K562 (cell line): ENCODE data around the gene HPGDS. TPM values are rescaled to one million over a fixed set of nuclear protein-coding genes. Genes with fewer than 3 reads are reported as not detected.

Experiments
- ATAC-seq: fragments of 200-7000 bp; cut with Tn5 transposase; 3 replicates; pipeline ENCODE4 v1.9.1; 2020; ENCODE audit warnings: moderate library complexity
- BruUV-seq: library from RNA; stranded (reverse); fragments of 400-500 nt; replicated peaks from 2 replicates; lab custom pipeline; 2021; lab: Mats Ljungman, UMichigan
- CTCF ChIA-PET: fragments of 300-600 bp; formaldehyde crosslinking; extraction: SDS; loops from one replicate; lab custom pipeline; 2021; ENCODE audit warnings: low intra/inter-chr PET ratio; lab: Yijun Ruan, JAX
- POLR2A ChIA-PET: fragments of 300-600, 350-650 bp; sonication (Branson Sonifier 250); formaldehyde crosslinking; extraction: SDS; loops from one replicate; lab custom pipeline; 2021; ENCODE audit warnings: antibody characterized with exemption, inconsistent platforms; lab: Yijun Ruan, JAX
- DNase-seq, 4 experiments: peaks; one replicate each; pipeline versions ENCODE4 v3.0.0 to v3.0.0-alpha.2; 2011 to 2018; ENCODE audit warnings: low spot score in 3 of 4, mixed read lengths in 3 of 4; ENCODE audit errors: extremely low read depth in 1 of 4
- FAIRE-seq: peaks from 2 replicates; lab custom pipeline; 2011; peaks lifted over from hg19 to GRCh38; lab: Jason Lieb, UNC
- H2AFZ ChIP-seq: 2 replicates; pipeline ENCODE4 v1.6.0; 2011; ENCODE audit warnings: low read depth, low read length, control low read depth, inconsistent platforms
- H3K27ac ChIP-seq: fragments of 200-600 bp; 3 replicates; pipeline ENCODE4 v1.8.0; 2011; ENCODE audit warnings: low read depth, mild to moderate bottlenecking, control low read depth, inconsistent platforms, low read length, moderate library complexity, mixed read lengths; ENCODE audit errors: extremely low read depth
- H3K27me3 ChIP-seq, 2 experiments: fragments of 300-600 bp in 1 of 2; 2 replicates in 1 of 2; 3 replicates in 1 of 2; pipeline versions ENCODE4 v1.6.0 to v1.8.0; 2011; ENCODE audit warnings: inconsistent platforms in 2 of 2, low read length in 2 of 2, mild to moderate bottlenecking in 1 of 2, mixed read lengths in 1 of 2, moderate library complexity in 1 of 2; ENCODE audit not compliant: control insufficient read depth in 2 of 2, insufficient read depth in 2 of 2
- H3K36me3 ChIP-seq: fragments of 300-600 bp; 3 replicates; pipeline ENCODE4 v1.8.0; 2011; ENCODE audit warnings: mild to moderate bottlenecking, low read length, inconsistent platforms; ENCODE audit not compliant: control insufficient read depth, insufficient read depth
- H3K4me1 ChIP-seq, 2 experiments: fragments of 200-600 bp in 1 of 2; replicated peaks in 1 of 2; 2 replicates in 1 of 2; 3 replicates in 1 of 2; pipeline versions ENCODE4 v1.5.1 to v1.8.0; 2011; ENCODE audit warnings: inconsistent platforms in 2 of 2, low read length in 2 of 2, mild to moderate bottlenecking in 1 of 2, mixed read lengths in 1 of 2, moderate library complexity in 1 of 2; ENCODE audit not compliant: control insufficient read depth in 2 of 2, insufficient read depth in 2 of 2
- H3K4me2 ChIP-seq: 2 replicates; pipeline ENCODE4 v1.6.1; 2011; ENCODE audit warnings: low read length, control low read depth, inconsistent platforms, mixed read lengths; ENCODE audit not compliant: insufficient read depth
- H3K4me3 ChIP-seq: fragments of 200-600 bp; sonication (generic), shearing (Covaris generic); 2 replicates; pipeline ENCODE4 v1.5.1; 2016; ENCODE audit warnings: control low read depth, inconsistent platforms
- H3K79me2 ChIP-seq: fragments of 200-600 bp; 3 replicates; pipeline ENCODE4 v1.8.0; 2011; ENCODE audit warnings: low read length, inconsistent platforms; ENCODE audit not compliant: control insufficient read depth, insufficient read depth
- H3K9ac ChIP-seq, 2 experiments: 2 replicates each; pipeline versions ENCODE4 v1.6.0 to v1.6.1; 2011; ENCODE audit warnings: low read depth in 2 of 2, low read length in 2 of 2, control low read depth in 1 of 2, inconsistent platforms in 1 of 2, mild to moderate bottlenecking in 1 of 2, mixed read lengths in 1 of 2; ENCODE audit not compliant: insufficient read depth in 1 of 2
- H3K9me1 ChIP-seq: one replicate; pipeline ENCODE4 v1.6.0; 2011; ENCODE audit warnings: inconsistent platforms, mild to moderate bottlenecking, low read length, moderate library complexity; ENCODE audit not compliant: control insufficient read depth, insufficient read depth
- H3K9me3 ChIP-seq: replicated peaks from 2 replicates; pipeline ENCODE4 v1.5.1; 2011; ENCODE audit warnings: low read depth, low read length, inconsistent platforms; ENCODE audit not compliant: control insufficient read depth, insufficient read depth
- H4K20me1 ChIP-seq: replicated peaks from 2 replicates; pipeline ENCODE4 v1.6.1; 2011; ENCODE audit warnings: low read length, inconsistent platforms, mixed read lengths; ENCODE audit not compliant: control insufficient read depth, insufficient read depth
- HMG20B ChIP-seq: fragments of 250-450 bp; sonication (Bioruptor Pico); IDR thresholded peaks from 2 replicates; pipeline ENCODE4 v1.5.0; 2021; ENCODE audit warnings: mild to moderate bottlenecking
- HMGN3 ChIP-seq: IDR thresholded peaks from 2 replicates; pipeline ENCODE4 v1.6.1; 2011; ENCODE audit warnings: borderline replicate concordance, low read depth, mild to moderate bottlenecking, mixed read lengths, low read length; ENCODE audit not compliant: insufficient read length; ENCODE audit errors: extremely low read depth
- MEF2A ChIP-seq: IDR thresholded peaks from 2 replicates; pipeline ENCODE4 v1.6.1; 2011; ENCODE audit warnings: low read depth, mild to moderate bottlenecking, low read length, moderate library complexity; ENCODE audit not compliant: control insufficient read depth
- NR2F6 ChIP-seq: fragments of 450-650 bp; formaldehyde crosslinking; IDR thresholded peaks from 2 replicates; pipeline ENCODE4 v1.4.0; 2020; ENCODE audit warnings: mild to moderate bottlenecking
- PRMT5 ChIP-seq: sonication (generic); formaldehyde crosslinking; IDR thresholded peaks from 2 replicates; pipeline ENCODE4 v1.5.0; 2020; ENCODE audit warnings: missing genetic modification reagents
- ZNF124 ChIP-seq: sonication (generic); formaldehyde crosslinking; IDR thresholded peaks from 2 replicates; pipeline ENCODE4 v1.8.1; 2022; ENCODE audit warnings: missing genetic modification reagents
- ZNF584 ChIP-seq: fragments of 200-800 bp; sonication (Bioruptor generic); IDR thresholded peaks from 2 replicates; pipeline ENCODE4 v1.6.1; 2016; ENCODE audit warnings: low read depth, mild to moderate bottlenecking, missing genetic modification characterization, missing compliant biosample characterization
- WGBS: fragments of 100-300 bp; shearing (Covaris generic); methylation state at CpG from one replicate; pipeline ENCODE4 v1.1.6; 2016; ENCODE audit warnings: low coverage, mixed read lengths; ENCODE audit not compliant: insufficient coverage; ENCODE audit errors: missing lambda C conversion rate; 5-methylcytosine and 5-hydroxymethylcytosine counted together
- in situ Hi-C: fragments of 300-500 bp; cut with MboI; formaldehyde crosslinking; loops from 4 replicates; pipeline ENCODE4 v1.15.0; 2018; ENCODE audit warnings: inconsistent platforms, mixed read lengths
- intact Hi-C: fragments of 100-400 bp; cut with micrococcal nuclease; formaldehyde crosslinking; loops from 2 replicates; pipeline ENCODE4 v1.14.2; 2022
- polyA plus RNA-seq, 8 experiments: library from polyadenylated mRNA; depleted of rRNA in 4 of 8; stranded (reverse) in 5 of 8; unstranded in 3 of 8; fragments of >200 nt; fragmentation: Nextera tagmentation in 2 of 8; fragmentation: Illumina TruSeq in 1 of 8; extraction: Ambion mirVana in 2 of 8; extraction: Trizol in 1 of 8; gene quantifications; 2 replicates each; pipeline versions ENCODE4 v1.2.1 to v1.2.3, GENCODE V29; 2011 to 2014; ENCODE audit warnings: inconsistent platforms in 1 of 8, missing spikeins in 1 of 8
- total RNA-seq, 7 experiments: library from RNA; depleted of rRNA in 6 of 7; stranded (reverse); fragments of >200 nt in 6 of 7; fragmentation: Illumina TruSeq in 2 of 7; extraction: Trizol in 2 of 7; gene quantifications; 2 replicates each; pipeline versions ENCODE4 v1.2.1 to v1.2.3, GENCODE V29; 2011 to 2021; ENCODE audit warnings: low replicate concordance in 1 of 7
- TF ChIP-seq, protein P1 (sequence below): fragments of 450-650 bp; IDR thresholded peaks from 2 replicates; pipeline ENCODE4 v1.6.1; 2016; ENCODE audit warnings: antibody characterized with exemption
- TF ChIP-seq, protein P2 (sequence below): fragments of 450-650 bp; IDR thresholded peaks from 2 replicates; pipeline ENCODE4 v1.6.1; 2016; ENCODE audit warnings: mild to moderate bottlenecking
- TF ChIP-seq, protein P3 (sequence below): fragments of 450-650 bp; IDR thresholded peaks from 2 replicates; pipeline ENCODE4 v1.6.1; 2016; ENCODE audit warnings: borderline replicate concordance
- TF ChIP-seq, protein P4 (sequence below): fragments of 200-400 bp; formaldehyde crosslinking; IDR thresholded peaks from 2 replicates; pipeline ENCODE4 v1.6.1; 2017; ENCODE audit warnings: mild to moderate bottlenecking, low read depth, low read length, moderate library complexity
- TF ChIP-seq, protein P5 (sequence below), 2 experiments: fragments of 450-650 bp in 1 of 2; sonication (generic) in 1 of 2; formaldehyde crosslinking; conservative IDR thresholded peaks; 2 replicates each; pipeline versions ENCODE4 v1.4.0 to v1.8.1; 2020 to 2022; ENCODE audit warnings: mild to moderate bottlenecking in 1 of 2, missing genetic modification reagents in 1 of 2

Gene HPGDS
- total and polyA plus RNA-seq, 9 of the 15 experiments (the other 6 are each of a cell fraction or from before 2014, with no cell fraction given), result 0.07 to 0.36 (median 0.14) TPM; not detected in 4

DNA sequence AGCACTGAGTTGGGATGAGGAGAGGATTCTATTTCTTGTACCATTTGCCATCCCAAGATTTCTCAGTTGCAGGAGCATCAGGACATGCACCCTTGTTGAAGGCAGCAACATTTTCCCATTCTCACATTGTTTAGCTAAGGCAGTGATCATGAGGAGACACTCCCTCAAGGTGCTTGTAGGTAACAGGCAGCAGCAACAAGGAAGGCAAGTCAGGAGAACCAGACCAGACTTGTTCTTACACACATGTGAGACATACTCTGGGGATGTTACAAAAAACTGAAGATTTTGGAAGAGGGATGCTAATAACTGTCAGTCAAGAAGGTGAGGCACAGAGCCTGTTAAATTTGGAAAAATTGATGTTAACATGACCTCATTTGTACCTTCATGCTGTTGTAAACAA lies 15.5 kb upstream of the HPGDS start (continued):
- TF ChIP-seq HMGN3 (no peak), PRMT5 (CRISPR knock-in tag) (no peak), HMG20B (CRISPR knock-in tag) (no peak)
- TF ChIP-seq, protein P1, sequence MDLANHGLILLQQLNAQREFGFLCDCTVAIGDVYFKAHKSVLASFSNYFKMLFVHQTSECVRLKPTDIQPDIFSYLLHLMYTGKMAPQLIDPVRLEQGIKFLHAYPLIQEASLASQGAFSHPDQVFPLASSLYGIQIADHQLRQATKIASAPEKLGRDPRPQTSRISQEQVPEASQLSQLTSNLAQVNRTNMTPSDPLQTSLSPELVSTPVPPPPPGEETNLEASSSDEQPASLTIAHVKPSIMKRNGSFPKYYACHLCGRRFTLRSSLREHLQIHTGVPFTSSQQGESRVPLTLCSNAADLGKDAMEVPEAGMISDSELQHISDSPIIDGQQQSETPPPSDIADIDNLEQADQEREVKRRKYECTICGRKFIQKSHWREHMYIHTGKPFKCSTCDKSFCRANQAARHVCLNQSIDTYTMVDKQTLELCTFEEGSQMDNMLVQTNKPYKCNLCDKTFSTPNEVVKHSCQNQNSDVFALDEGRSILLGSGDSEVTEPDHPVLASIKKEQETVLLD, result no peak

DNA sequence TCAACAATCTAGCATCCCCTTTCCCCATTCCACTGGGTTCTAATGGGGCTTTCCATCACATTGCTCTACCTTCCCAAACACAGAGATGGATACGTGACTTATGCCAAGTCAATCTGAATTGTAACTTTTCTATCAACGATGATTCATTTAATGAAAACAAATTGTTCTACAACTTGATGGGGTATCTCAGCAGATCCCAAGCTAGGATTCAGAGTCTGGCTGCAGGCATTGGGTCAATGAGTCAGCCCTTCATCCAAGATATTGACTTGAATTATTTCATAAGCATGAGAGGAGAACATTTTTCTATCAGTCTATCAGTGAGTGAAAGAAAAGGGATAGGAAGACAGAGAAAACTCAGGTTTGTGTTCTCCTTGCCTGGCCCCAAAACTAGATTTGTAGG lies 15.0 kb upstream of the HPGDS start:
- H3K79me2 ChIP-seq, result no peaks in the 10 kb centered on the region
- H3K4me1 ChIP-seq, result no peaks in the 10 kb centered on the region
- H3K4me3 ChIP-seq, result no peak overlapping the region
- WGBS, result 7% methylated on average over 2 of the region's 2 CpGs
- no peaks in the 10 kb centered on the region for H3K9me3 ChIP-seq
- H3K27ac ChIP-seq, result no peak overlapping the region
- in situ Hi-C loops, result no loop called here
- FAIRE-seq (no peak), DNase-seq (no peak), ATAC-seq (no peak)
- intact Hi-C loops, result no loop called here
- no TSS peak for BruUV-seq
- H3K9me1 ChIP-seq, result no peaks in the 10 kb centered on the region
- ChIA-PET CTCF (no interaction called here), POLR2A (no interaction called here)
- H3K4me2 ChIP-seq, result no peak overlapping the region
- H4K20me1 ChIP-seq, result no peaks in the 10 kb centered on the region
- H2AFZ ChIP-seq, result no peak overlapping the region
- no peak overlapping the region for H3K9ac ChIP-seq
- H3K27me3 ChIP-seq, result no peaks in the 10 kb centered on the region
- H3K36me3 ChIP-seq, result no peaks in the 10 kb centered on the region
- TF ChIP-seq, protein P2, sequence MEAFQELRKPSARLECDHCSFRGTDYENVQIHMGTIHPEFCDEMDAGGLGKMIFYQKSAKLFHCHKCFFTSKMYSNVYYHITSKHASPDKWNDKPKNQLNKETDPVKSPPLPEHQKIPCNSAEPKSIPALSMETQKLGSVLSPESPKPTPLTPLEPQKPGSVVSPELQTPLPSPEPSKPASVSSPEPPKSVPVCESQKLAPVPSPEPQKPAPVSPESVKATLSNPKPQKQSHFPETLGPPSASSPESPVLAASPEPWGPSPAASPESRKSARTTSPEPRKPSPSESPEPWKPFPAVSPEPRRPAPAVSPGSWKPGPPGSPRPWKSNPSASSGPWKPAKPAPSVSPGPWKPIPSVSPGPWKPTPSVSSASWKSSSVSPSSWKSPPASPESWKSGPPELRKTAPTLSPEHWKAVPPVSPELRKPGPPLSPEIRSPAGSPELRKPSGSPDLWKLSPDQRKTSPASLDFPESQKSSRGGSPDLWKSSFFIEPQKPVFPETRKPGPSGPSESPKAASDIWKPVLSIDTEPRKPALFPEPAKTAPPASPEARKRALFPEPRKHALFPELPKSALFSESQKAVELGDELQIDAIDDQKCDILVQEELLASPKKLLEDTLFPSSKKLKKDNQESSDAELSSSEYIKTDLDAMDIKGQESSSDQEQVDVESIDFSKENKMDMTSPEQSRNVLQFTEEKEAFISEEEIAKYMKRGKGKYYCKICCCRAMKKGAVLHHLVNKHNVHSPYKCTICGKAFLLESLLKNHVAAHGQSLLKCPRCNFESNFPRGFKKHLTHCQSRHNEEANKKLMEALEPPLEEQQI, result no peak
- TF ChIP-seq NR2F6 (CRISPR knock-in tag), result no peak
- TF ChIP-seq ZNF124, result no peak
- TF ChIP-seq ZNF584, result no peak
- TF ChIP-seq, protein P3, sequence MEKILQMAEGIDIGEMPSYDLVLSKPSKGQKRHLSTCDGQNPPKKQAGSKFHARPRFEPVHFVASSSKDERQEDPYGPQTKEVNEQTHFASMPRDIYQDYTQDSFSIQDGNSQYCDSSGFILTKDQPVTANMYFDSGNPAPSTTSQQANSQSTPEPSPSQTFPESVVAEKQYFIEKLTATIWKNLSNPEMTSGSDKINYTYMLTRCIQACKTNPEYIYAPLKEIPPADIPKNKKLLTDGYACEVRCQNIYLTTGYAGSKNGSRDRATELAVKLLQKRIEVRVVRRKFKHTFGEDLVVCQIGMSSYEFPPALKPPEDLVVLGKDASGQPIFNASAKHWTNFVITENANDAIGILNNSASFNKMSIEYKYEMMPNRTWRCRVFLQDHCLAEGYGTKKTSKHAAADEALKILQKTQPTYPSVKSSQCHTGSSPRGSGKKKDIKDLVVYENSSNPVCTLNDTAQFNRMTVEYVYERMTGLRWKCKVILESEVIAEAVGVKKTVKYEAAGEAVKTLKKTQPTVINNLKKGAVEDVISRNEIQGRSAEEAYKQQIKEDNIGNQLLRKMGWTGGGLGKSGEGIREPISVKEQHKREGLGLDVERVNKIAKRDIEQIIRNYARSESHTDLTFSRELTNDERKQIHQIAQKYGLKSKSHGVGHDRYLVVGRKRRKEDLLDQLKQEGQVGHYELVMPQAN, result no peak
- no peak for TF ChIP-seq MEF2A
- TF ChIP-seq, protein P4, sequence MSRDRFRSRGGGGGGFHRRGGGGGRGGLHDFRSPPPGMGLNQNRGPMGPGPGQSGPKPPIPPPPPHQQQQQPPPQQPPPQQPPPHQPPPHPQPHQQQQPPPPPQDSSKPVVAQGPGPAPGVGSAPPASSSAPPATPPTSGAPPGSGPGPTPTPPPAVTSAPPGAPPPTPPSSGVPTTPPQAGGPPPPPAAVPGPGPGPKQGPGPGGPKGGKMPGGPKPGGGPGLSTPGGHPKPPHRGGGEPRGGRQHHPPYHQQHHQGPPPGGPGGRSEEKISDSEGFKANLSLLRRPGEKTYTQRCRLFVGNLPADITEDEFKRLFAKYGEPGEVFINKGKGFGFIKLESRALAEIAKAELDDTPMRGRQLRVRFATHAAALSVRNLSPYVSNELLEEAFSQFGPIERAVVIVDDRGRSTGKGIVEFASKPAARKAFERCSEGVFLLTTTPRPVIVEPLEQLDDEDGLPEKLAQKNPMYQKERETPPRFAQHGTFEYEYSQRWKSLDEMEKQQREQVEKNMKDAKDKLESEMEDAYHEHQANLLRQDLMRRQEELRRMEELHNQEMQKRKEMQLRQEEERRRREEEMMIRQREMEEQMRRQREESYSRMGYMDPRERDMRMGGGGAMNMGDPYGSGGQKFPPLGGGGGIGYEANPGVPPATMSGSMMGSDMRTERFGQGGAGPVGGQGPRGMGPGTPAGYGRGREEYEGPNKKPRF, result no peak
- TF ChIP-seq, protein P5, sequence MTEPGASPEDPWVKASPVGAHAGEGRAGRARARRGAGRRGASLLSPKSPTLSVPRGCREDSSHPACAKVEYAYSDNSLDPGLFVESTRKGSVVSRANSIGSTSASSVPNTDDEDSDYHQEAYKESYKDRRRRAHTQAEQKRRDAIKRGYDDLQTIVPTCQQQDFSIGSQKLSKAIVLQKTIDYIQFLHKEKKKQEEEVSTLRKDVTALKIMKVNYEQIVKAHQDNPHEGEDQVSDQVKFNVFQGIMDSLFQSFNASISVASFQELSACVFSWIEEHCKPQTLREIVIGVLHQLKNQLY (CRISPR knock-in tag; conservative IDR thresholded peaks at IDR 0.05), result no peak
